ENCODE measurements around the gene HOXB4.

The HOXB4 gene

DNA sequence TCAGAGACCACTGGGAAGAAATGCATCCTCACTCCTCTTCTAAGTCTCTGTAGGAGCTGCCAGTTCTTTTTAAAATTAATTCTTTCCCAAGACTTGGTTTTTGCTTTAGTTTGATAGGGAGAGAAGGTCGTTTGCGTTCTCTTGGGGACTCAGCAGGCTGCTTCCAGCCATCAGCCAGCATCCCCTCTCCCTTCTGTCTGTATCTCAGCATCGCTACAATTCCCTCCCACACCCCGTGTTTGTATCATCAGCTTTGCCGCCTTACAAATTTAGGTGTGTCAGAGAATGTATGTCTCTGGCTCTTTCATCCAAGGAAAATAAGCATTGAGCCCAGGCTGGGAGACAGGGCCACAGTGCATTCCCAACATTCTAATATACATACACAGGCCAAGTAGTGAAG is 21.2 kb upstream of the HOXB4 start:
- DNase-seq, result no peak

GRCh38 chr17:48598736-48599135 is 20.6 kb upstream of the HOXB4 start:
- no peak for DNase-seq

DNA sequence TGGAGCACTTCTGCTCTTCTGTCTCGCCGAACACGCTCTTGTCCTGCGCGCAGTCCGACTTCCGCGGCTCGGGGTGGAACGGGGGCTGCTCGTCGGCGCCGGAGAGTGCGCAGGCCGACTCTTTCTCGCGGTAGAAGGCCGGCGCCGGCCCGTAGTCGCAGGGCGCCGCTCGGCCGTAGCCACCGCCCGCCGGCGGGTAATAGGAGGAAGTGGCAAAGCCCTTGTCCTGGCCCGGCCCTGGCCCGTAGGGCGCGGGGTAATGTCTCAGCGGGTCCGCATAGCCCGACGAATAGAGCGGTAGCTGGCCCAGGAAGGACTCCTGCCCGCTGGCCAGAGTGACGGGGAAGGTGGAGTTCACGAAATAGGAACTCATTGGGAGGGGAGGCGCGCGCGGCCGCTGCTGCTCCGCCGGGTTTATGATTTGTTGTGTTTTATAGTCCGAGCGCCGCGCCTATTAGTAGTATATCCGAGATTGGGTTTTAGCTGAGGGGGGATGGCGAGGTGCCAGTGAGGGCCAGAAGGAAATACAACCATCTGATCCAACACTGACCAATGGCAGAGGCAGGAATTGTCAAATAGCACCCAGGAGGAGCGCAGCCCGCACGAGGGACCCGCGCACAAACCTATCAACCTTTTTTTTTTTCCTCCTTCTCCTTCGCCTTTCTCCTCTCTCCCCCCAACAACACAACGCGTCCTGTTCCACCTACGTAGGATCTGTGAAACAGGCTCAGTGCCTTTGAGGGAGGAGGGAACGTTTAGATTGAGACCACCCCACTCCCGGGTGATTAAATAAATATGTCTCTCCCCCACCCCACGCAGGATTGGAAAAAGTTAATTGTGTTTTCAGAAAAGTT is 19.9 kb upstream of the HOXB4 start:
- DNase-seq, result no peak

DNA sequence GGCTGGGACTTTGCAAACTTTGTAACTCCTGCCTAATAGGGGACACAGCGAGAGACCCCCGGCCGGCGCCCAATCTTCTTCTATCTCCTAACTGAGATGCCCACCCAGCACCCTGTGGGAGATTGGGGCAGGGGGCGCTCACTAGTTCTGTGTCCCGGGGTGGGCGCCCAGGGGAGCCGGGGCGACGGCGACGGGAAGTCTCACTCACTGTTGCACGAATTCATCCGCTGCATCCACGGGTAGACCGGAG is 19.3 kb upstream of the HOXB4 start:
- DNase-seq, result no peak

DNA sequence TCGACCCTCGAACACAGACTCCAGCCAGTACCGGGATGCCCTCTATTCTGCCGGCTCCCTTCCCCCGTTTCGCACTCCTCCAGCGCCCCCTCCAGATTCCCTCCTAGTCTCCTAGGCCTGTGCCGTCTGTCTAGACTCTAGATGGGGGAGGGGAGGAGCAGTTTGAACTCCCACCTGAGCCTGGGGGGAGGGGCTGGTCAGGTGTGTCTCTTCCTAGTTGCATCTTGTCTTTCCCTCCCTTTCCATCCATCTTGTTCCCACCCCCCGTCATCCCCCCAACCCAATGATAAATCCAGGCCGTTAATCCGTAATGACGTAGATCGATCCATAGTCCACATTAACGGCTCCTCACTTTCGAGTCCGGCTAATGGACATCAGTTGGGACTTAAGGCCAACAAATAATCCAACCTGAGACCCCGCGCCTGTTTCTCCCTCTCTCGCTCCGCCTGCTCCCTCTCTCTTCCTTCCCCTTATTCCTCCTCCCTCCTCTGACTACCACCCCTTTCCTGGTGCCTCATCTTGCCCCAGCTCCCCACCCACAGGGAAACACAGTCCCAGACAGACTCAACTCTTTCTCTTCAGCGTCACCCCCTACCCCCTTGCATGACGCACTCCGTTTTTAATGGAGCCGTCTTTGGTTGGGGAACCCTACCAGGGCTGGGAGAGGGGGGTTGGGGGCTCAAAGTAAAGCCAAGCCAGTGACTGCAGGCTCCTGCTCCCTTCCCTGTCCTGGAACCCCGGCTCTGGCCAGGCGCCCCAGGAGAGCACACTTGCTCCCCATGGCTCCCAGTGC is 18.8 kb upstream of the HOXB4 start:
- DNase-seq, result no peak

GRCh38 chr17:48596000-48596734 is 18.0 kb upstream of the HOXB4 start:
- DNase-seq, result no peak

GRCh38 chr17:48595278-48595999 is 17.3 kb upstream of the HOXB4 start:
- no peak for DNase-seq

DNA sequence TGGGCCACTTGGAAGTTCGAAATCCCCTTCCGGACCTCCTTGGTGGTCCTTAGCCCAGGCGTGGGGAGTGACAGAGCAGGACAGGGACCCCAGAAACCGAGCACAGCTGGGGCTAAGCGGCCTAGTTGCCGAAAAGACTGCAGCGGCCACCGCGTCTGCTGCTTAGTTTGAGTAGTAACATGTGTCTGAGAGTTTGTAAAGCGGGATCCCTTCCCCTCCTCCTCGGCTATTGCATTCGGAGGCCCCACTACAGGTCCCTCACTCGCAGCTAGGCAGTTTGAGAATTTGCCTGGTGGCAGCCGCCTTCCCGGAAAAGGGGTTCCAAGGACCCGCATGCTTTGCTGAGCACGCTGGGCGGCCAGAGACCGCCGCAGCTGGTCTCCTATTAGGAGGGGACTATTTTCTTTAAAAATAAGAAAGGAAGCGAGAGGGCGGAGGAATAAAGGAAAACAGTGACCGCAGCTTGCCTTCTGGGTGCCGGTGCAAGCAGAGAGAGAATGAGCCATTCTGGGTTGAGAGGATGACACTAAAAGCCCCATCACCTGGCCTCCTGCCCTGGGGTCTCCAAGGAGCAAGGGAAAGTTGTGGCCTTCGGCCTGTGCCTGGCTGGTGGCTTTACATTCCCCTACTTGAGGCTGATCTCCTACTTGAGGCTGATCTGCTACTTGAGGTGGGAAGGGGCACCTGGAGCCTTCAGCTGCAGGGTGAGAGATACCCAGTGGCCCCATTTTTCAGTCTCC is 16.6 kb upstream of the HOXB4 start:
- DNase-seq, result no peak

DNA sequence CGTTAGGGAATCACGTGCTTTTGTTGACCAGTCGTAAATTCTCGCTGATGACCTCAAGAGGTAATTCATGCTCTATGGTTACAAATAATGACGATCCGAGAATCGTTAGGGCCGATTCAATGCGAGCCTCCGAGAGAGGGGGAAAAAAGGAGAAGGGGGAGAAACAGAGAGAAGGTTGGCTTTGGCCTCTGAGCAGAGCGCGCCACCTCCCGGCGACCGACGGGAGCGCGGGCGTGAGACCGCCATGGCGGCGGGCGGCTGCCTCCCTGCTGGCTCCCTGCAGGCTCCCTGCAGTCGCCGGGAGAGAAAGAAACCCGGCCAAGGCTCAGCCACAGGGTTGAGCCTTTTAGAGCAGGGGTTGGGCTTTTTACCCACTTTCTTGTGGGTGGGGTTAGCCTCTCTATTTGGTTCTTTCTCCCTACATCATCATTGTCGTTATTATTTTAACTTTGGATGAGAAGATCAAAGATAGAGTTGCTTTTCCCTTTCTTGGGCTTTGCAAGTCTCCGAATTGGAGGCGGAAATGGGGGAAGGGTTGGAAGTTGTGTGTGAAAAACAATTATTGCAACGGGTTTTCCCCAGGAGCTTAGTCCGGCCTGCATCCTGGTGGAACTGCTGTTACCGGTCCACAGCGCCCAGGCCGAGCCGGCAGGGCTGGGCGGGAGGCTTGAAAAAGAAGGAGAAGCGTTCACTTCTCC is 15.8 kb upstream of the HOXB4 start:
- peak; percentile 27 for DNase-seq

DNA sequence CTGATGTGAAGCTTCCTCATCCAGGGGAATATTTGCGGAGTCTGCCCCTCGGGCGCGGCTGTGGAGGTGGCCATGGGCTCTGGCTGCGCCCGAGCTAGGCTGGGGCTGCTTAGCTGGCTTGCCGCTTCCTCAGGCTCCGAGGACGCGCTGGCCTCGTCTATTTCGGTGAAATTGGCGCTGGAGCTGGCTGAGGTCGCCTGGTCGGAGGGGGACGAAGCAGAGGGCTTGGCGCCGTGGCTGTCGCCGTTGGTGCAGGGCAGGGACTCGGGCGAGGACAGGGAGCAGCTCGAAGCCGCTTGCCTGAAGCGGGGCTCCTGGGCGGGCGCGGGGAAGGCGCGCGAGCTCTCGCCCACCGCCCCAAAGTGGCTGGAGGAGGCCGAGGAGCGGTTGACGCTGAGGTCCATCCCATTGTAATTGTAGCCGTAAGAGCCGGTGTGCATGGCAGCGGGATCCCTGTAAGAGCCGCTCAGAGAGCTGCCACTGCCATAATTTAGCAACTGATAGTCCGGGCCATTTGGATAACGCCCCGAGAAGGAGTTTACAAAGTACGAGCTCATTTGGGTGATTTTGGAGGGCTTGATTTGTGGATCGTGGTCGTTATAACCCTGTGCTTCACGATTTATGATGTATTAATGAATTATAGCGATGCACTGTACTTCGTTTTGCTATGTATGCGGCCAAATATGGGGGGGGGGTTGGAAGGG is 15.1 kb upstream of the HOXB4 start, which contains the start of gene HOXB5:
Gene HOXB5 (minus strand): TSS at position 654 of the 704 bp plus-strand sequence. CDS start 97 bp downstream, at position 557.
- no peak for DNase-seq

- no peak for DNase-seq
Measured at GRCh38 chr17:48592577-48592976, 14.4 kb upstream of the HOXB4 start.

DNA sequence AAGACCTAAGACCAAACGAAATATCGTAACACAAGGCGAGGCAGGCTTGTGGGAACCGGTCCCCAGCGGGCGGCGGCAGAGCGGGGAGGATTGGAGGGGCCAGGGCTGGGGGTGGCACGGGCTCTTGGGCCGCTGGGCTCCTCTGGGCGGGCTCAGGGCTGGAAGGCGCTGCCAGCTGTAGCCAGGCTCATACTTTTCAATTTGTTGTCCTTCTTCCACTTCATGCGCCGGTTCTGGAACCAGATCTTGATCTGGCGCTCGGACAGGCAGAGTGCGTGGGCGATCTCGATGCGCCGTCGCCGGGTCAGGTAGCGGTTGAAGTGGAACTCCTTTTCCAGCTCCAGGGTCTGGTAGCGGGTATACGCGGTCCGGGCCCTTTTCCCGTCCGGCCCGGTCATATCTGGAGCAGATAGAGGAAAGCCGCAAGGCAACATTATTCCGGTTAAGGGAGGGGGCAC is 13.9 kb upstream of the HOXB4 start:
- DNase-seq, result no peak

DNA sequence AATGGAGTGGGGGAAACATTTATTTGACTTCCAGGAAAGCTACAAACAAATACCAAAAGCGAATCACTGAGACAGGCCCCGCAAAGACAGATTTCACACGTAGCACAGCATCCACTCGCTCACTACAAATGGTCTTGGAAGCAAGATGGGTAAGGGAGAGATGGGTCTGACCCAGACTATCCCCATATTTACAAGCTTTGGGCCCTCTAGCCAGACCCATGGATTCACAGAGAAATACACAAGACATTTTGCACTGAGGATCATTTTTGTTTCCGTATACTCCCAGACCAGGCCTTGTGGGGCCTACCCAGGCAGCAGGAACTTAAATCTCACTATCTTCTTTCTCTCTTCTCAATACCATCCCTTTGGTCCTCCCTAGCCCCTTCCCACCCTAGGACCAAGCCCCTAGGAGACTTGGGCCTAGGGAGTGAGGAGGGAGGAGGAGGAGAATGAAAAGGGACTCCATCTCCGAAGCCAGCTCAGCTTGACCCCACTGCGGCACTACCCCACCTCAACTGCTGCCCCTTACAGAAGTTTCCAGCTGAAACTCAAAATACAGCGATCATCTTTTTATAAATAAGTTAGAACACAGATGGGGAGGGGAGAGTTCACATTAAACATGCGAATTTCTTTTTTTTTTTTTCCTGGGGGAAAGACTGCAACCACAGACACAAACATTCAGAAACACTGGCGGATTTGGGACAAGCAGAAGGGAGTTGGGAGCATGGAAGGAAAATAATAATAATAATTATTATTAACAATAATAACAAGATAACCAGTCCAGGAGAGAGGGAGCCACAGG is 13.3 kb upstream of the HOXB4 start:
- no peak for DNase-seq

DNA sequence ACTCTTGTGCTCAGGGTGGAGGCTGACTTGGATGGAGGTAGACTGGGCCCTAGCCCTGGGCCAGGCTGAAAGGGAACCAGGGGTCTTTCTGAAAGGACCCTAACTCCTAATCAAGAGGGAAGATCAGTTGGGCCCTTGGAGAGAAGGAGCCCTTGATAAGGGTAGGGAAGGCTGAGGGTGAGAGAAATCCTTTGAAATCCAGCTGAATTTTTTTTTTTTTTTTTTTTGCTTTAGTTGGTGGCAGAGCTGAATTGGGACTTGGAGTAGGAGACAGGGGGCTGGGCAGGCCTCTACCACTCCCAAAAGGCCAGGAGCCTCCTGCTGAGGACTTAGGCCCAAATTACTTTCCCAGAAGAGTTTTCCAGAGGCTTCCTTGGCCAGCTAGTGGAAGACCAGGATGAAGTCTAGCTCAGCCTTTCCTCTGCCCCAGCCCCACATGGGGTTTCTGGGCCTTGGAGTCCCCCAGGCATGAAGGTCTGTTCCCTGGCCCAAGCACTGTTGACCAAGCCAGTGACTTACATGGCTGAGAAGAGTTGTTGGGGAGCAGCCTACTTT is 12.5 kb upstream of the HOXB4 start:
- DNase-seq, result no peak

DNA sequence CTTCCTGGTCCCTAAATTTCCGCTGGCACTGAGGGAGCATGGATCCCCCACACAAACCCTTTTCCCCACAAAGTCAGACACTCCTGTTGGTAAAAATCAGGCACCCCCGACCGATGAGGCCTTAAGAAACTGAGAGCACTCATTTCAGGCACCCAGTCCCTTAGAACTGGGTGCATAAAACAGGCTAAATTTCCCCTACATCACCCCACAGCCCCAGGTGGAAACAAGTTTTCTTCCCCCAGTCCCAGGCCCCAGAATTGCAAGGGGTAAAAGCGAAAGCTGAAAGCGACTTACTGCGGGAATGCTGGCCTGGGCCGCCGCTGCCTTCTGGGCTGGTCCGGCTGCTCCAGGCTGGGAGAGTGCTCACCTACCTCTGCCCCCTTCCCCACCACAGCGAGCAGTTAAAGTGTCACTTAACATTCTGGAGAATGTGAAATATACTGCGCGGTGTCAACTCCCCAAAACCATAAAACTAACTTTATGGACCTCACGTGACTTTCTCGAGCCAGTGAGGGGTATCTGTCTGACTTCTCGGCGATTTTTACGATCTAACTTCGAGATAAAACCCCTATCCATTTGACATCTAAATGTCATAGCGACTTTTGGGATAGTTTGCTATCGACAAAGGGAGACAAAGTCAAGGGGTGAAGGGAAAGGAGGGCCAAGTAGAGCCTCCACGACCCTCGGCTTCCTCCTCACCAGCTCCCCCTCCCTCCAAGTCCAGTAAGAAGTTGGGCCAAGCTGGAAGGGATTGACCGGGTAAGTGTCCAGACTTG is 11.9 kb upstream of the HOXB4 start, which contains the start of gene HOXB3:
Gene HOXB3 (minus strand): TSS at position 411 of the 776 bp plus-strand sequence. CDS start 37,767 bp downstream, outside the sequence.
- DNase-seq, result no peak

DNA sequence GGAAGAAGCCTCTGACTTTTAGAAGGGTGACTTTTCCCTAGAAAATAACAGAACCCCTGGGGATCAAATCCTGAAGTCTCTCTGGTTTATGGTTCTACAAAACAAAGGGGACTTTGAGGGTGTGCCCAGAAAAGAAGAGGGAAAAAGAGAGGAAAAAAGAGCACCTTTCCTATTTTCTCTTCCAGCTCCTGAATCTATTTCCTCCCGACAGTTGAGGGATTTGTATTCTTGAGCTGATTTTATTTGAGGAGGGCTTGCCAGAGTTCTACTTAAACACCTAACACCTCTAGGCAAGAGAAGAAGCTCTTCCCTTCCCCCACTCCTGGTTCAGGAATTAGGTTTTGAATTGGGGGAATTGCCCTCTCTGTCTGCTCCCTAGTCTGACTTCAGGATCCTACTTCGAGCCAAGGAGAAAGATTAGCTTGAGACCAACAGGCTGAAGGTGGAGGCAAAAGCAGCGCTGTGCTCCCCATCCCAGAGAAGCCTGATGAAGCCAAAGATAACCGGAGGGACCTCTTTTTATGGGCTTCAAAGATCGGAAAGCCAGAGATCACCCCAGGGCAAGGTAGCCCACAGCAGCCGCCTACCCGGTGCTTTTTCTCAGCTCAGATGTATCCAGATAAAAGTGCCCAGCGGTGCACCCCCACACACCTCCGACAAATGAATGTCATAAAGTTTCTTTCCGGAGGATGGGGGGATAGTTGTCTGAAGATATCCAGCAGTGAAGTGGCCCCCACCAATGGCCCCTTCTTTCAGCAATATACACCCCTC is 11.1 kb upstream of the HOXB4 start:
- DNase-seq, result no peak

- no peak for DNase-seq
Measured at GRCh38 chr17:48588528-48588927, 10.4 kb upstream of the HOXB4 start.

DNA sequence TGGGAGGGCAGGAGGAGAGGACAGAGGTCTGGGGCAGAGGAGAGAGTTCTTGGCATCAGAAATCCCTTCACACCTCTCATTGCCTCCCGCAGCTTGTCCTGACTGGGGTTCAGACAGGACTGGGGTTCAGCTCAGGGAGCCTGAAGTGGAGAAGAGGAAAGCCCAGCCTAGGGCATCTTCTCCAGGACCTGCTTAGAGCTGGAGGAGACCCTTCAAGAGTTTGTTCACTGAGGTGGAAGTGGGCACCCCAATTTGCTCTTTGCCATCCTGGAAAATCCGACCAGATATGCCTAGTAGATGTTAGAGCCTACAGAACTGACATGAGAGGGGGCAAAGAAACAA is 9.9 kb upstream of the HOXB4 start:
- DNase-seq, result no peak
